ENCODE data around the gene TRIML2. TPM values are rescaled to one million over a fixed set of nuclear protein-coding genes. Genes with fewer than 3 reads are reported as not detected.

Gene TRIML2
- total and polyA plus RNA-seq, 10 of the 15 experiments (the other 5 are each of a cell fraction or from before 2014, with no cell fraction given) = not detected

GRCh38 chr4:188117631-188118324 lies 8.4 kb upstream of the TRIML2 start:
- Histone ChIP-seq H3K79me2 (ENCODE audit: control insufficient read depth, insufficient read depth, low read length) (no peaks in the 10 kb centered on the region), H3K4me2 (ENCODE audit: control insufficient read depth, insufficient read depth) (no peak overlapping the region), H3K4me3 (no peak overlapping the region), H3K27ac (ENCODE audit: control insufficient read depth, insufficient read depth) (no peak overlapping the region), H3K9me3 (replicated peaks; ENCODE audit: control insufficient read depth, insufficient read depth, low read length) (no peaks in the 10 kb centered on the region; the same call in 2 of the 3 replicates), H3K27me3 (replicated peaks in 1 of 2; ENCODE audit: control insufficient read depth in 2 of 2, insufficient read depth in 2 of 2, low read length in 1 of 2) (no peaks in the 10 kb centered on the region), H3K4me1 (ENCODE audit: control insufficient read depth, insufficient read depth, low read length) (no peaks in the 10 kb centered on the region), H3K9ac (ENCODE audit: control insufficient read depth, insufficient read depth, low read length) (no peak overlapping the region), H4K20me1 (ENCODE audit: control insufficient read depth, insufficient read depth) (no peaks in the 10 kb centered on the region), H3K36me3 (ENCODE audit: control insufficient read depth in 2 of 2, insufficient read depth in 2 of 2, low read length in 1 of 2) (no peaks in the 10 kb centered on the region), H2AFZ (ENCODE audit: control insufficient read depth, low read depth, low read length) (no peak overlapping the region)
- ChIA-PET SMC1A (ENCODE audit: uncharacterized antibody, unreplicated experiment) (no interaction called here), CTCF (no interaction called here), POLR2A (no interaction called here), RAD21 (ENCODE audit: unreplicated experiment) (no interaction called here)
- FAIRE-seq (no peak), DNase-seq (ENCODE audit: low read depth, low spot score) (no peak), ATAC-seq (no peak)
- 42% methylated on average over 11 of the region's 16 CpGs for WGBS (ENCODE audit: insufficient coverage, insufficient replicate concordance, low lambda C conversion rate, missing lambda C conversion rate)
- in situ Hi-C loops (cut with MboI) (no loop called here), intact Hi-C loops (cut with micrococcal nuclease; ENCODE audit: unreplicated experiment) (no loop called here)
- BruUV-seq (replicated peaks) = no TSS peak
- no peak for TF ChIP-seq SPI1 (IDR thresholded peaks at IDR 0.05; ENCODE audit: borderline replicate concordance, insufficient read depth, low read depth, low read length)
- TF ChIP-seq IRF5 (IDR thresholded peaks at IDR 0.05; ENCODE audit: borderline replicate concordance) = no peak
- TF ChIP-seq CREB1 (IDR thresholded peaks at IDR 0.05; ENCODE audit: low read depth) = no peak
- no peak for TF ChIP-seq PML (IDR thresholded peaks at IDR 0.05; ENCODE audit: low read length)
- no peak for TF ChIP-seq STAT1 (conservative IDR thresholded peaks at IDR 0.05)
- TF ChIP-seq ESRRA (IDR thresholded peaks at IDR 0.05; ENCODE audit: low read length) = no peak
- no peak for TF ChIP-seq SUPT20H (IDR thresholded peaks at IDR 0.05; ENCODE audit: borderline replicate concordance, control insufficient read depth, low read depth, low read length)
- TF ChIP-seq ZNF592 (IDR thresholded peaks at IDR 0.05) = no peak
- no peak for TF ChIP-seq TCF12 (IDR thresholded peaks at IDR 0.05; ENCODE audit: low read depth, low read length)
- TF ChIP-seq YY1 (IDR thresholded peaks at IDR 0.05; ENCODE audit: low read depth, low read length) = no peak
- TF ChIP-seq CTCF (IDR thresholded peaks at IDR 0.05 in 2 of 3, conservative IDR thresholded peaks at IDR 0.05 in 1 of 3; ENCODE audit: control insufficient read depth in 2 of 3, extremely low read depth in 1 of 3, insufficient read depth in 1 of 3, low read depth in 3 of 3, low read length in 3 of 3) = no peak
- TF ChIP-seq SP1 (IDR thresholded peaks at IDR 0.05; ENCODE audit: low read depth, low read length) = no peak
- TF ChIP-seq EZH2 (IDR thresholded peaks at IDR 0.05; ENCODE audit: borderline replicate concordance, control insufficient read depth, low read depth, low read length) = no peak
- TF ChIP-seq CBX3 (IDR thresholded peaks at IDR 0.05; ENCODE audit: borderline replicate concordance, low read depth) = no peak
- TF ChIP-seq RB1 (IDR thresholded peaks at IDR 0.05; ENCODE audit: borderline replicate concordance) = no peak
- TF ChIP-seq ZNF217 (IDR thresholded peaks at IDR 0.05) = no peak
- TF ChIP-seq CHD1 (IDR thresholded peaks at IDR 0.05; ENCODE audit: low read depth, low read length) = no peak

Measured in GM12878 (cell line).